ENCODE results near the gene KCNK3. TPM values are rescaled to one million over a fixed set of nuclear protein-coding genes. Genes with fewer than 3 reads are reported as not detected.

Gene KCNK3
- total RNA-seq, 2 experiments from 2014 or later: not detected

DNA sequence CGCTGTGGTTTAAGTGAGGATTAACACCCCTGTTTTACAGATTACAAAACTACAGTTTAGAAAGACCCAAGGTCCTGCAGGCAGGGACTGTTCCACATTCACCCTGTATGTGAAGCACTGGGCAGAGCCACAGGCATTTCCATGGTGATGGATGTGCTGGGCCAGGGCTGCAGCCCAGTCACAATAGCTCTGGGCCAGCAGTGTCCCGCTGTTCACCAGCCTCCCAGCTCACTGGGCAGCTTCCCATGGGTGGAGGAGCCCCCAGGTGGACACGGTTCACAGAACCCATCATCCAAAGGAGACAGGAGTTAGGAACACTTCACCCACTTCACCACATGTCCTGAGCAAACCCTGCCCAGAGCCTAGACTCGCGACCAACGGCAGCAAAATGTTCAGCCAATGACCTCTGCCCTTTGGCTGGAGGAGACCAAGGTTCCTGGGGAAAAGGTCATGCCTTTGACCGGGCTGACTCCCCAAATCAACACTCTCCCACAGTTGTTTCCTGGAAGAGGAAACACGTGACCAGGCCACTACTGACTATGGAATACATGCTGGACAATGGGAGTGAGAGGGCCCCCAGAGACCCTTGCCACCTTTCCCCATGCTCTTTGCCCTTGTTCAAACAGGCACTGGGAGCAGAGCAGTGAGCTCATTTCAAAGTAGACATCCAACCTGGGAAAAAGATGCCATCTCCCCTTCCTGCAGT is 43.5 kb downstream of the KCNK3 start:
- CTCF ChIA-PET (ENCODE audit: unreplicated experiment): no interaction called here
- Histone ChIP-seq H3K9me2 (ENCODE audit: insufficient read depth, low read length) (no peaks in the 10 kb centered on the region), H4K20me1 (ENCODE audit: insufficient read depth, low read length) (no peaks in the 10 kb centered on the region), H3K9me3 (ENCODE audit: low read length) (no peaks in the 10 kb centered on the region), H3K27ac (ENCODE audit: low read depth, low read length, poor library complexity, severe bottlenecking) (no peak overlapping the region), H3K4me1 (ENCODE audit: insufficient read depth, low read length, poor library complexity, severe bottlenecking) (no peaks in the 10 kb centered on the region), H2AFZ (ENCODE audit: low read length) (no peak overlapping the region), H3K4me2 (ENCODE audit: low read length) (no peak overlapping the region), H3K36me3 (ENCODE audit: insufficient read depth, low read length) (no peaks in the 10 kb centered on the region), H3K4me3 (ENCODE audit: low read depth, low read length, poor library complexity, severe bottlenecking) (no peak overlapping the region), H3K79me2 (ENCODE audit: insufficient read depth, low read depth, low read length) (no peaks in the 10 kb centered on the region)
- BruUV-seq (replicated peaks): no TSS peak
- no peak for TF ChIP-seq EZH2phosphoT487 (IDR thresholded peaks at IDR 0.05; ENCODE audit: borderline replicate concordance, low read depth, low read length)
- intact Hi-C loops (cut with micrococcal nuclease; ENCODE audit: unreplicated experiment): no loop called here
- POLR2A ChIA-PET: interaction anchor here (0.7 kb wide), 1 partner anchor 278 kb away, joined by 4 read pairs; no protein-coding TSS in a partner anchor
- DNase-seq (ENCODE audit: low spot score): no peak

DNA sequence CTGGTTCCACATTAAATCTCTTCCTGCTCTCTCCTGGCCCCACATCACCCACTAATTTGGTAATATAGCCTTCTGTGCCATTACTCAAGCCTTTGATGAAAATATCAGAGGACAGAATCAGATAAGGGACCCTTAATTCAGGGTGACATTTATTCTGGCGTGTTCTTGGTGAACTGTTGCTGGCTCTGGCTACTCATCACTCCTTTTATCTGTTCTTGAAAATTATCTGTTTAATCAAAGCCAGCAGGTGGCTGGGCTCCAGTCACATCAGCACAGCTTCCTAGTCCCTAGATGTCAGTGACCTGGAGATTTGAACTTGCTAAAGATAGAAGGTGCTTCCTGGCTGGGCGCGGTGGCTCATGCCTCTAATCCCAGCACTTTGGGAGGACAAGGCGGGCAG is 44.7 kb downstream of the KCNK3 start:
- TF ChIP-seq EZH2phosphoT487 (IDR thresholded peaks at IDR 0.05; ENCODE audit: borderline replicate concordance, low read depth, low read length): no peak
- TF ChIP-seq, protein P1, sequence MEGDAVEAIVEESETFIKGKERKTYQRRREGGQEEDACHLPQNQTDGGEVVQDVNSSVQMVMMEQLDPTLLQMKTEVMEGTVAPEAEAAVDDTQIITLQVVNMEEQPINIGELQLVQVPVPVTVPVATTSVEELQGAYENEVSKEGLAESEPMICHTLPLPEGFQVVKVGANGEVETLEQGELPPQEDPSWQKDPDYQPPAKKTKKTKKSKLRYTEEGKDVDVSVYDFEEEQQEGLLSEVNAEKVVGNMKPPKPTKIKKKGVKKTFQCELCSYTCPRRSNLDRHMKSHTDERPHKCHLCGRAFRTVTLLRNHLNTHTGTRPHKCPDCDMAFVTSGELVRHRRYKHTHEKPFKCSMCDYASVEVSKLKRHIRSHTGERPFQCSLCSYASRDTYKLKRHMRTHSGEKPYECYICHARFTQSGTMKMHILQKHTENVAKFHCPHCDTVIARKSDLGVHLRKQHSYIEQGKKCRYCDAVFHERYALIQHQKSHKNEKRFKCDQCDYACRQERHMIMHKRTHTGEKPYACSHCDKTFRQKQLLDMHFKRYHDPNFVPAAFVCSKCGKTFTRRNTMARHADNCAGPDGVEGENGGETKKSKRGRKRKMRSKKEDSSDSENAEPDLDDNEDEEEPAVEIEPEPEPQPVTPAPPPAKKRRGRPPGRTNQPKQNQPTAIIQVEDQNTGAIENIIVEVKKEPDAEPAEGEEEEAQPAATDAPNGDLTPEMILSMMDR (conservative IDR thresholded peaks at IDR 0.05; ENCODE audit: low read length): no peak
- CTCF ChIA-PET (ENCODE audit: unreplicated experiment): no interaction called here
- no peaks in the 10 kb centered on the region for H3K36me3 ChIP-seq (ENCODE audit: insufficient read depth, low read length)
- no peaks in the 10 kb centered on the region for H3K9me3 ChIP-seq (ENCODE audit: low read length)
- H3K79me2 ChIP-seq (ENCODE audit: insufficient read depth, low read depth, low read length): no peaks in the 10 kb centered on the region
- intact Hi-C loops (cut with micrococcal nuclease; ENCODE audit: unreplicated experiment): no loop called here
- DNase-seq (ENCODE audit: low spot score): no peak
- H3K4me3 ChIP-seq (ENCODE audit: low read depth, low read length, poor library complexity, severe bottlenecking): no peak overlapping the region
- no peaks in the 10 kb centered on the region for H3K9me2 ChIP-seq (ENCODE audit: insufficient read depth, low read length)
- H3K4me2 ChIP-seq (ENCODE audit: low read length): no peak overlapping the region
- no peaks in the 10 kb centered on the region for H4K20me1 ChIP-seq (ENCODE audit: insufficient read depth, low read length)
- H2AFZ ChIP-seq (ENCODE audit: low read length): no peak overlapping the region
- no peak overlapping the region for H3K27ac ChIP-seq (ENCODE audit: low read depth, low read length, poor library complexity, severe bottlenecking)
- POLR2A ChIA-PET: interaction anchor here (0.7 kb wide), 1 partner anchor 14 kb away, joined by 4 read pairs; no protein-coding TSS in a partner anchor
- no TSS peak for BruUV-seq (replicated peaks)
- no peaks in the 10 kb centered on the region for H3K4me1 ChIP-seq (ENCODE audit: insufficient read depth, low read length, poor library complexity, severe bottlenecking)

DNA sequence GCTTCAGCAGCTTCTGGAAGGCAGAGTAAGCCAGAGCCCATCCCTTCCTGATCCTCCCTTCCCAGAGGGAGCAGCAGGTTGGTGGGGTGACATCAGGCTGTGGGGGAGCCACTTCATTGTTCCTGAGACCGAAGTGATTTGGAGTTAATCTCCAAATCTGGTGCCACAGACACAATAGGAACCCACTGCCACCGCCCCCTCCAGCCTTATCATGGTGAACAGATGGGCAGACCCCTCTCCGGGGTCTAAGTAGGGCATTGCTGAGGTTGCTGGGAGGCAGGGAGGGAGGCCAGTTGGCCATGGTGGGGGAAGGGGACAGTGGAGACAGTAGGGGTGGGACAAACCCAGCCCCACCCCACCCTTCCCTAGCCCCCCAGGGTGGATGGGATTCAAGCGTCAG is 46.0 kb downstream of the KCNK3 start:
- no peak for TF ChIP-seq EZH2phosphoT487 (IDR thresholded peaks at IDR 0.05; ENCODE audit: borderline replicate concordance, low read depth, low read length)
- TF ChIP-seq, protein P1 (conservative IDR thresholded peaks at IDR 0.05; ENCODE audit: low read length): no peak
- no peak overlapping the region for H3K4me2 ChIP-seq (ENCODE audit: low read length)
- H3K36me3 ChIP-seq (ENCODE audit: insufficient read depth, low read length): no peaks in the 10 kb centered on the region
- intact Hi-C loops (cut with micrococcal nuclease; ENCODE audit: unreplicated experiment): no loop called here
- H2AFZ ChIP-seq (ENCODE audit: low read length): no peak overlapping the region
- no peak overlapping the region for H3K27ac ChIP-seq (ENCODE audit: low read depth, low read length, poor library complexity, severe bottlenecking)
- H3K4me1 ChIP-seq (ENCODE audit: insufficient read depth, low read length, poor library complexity, severe bottlenecking): no peaks in the 10 kb centered on the region
- H3K4me3 ChIP-seq (ENCODE audit: low read depth, low read length, poor library complexity, severe bottlenecking): no peak overlapping the region
- no TSS peak for BruUV-seq (replicated peaks)
- no peaks in the 10 kb centered on the region for H4K20me1 ChIP-seq (ENCODE audit: insufficient read depth, low read length)
- ChIA-PET POLR2A (no interaction called here), CTCF (ENCODE audit: unreplicated experiment) (no interaction called here)
- no peak for DNase-seq (ENCODE audit: low spot score)
- no peaks in the 10 kb centered on the region for H3K9me3 ChIP-seq (ENCODE audit: low read length)
- H3K9me2 ChIP-seq (ENCODE audit: insufficient read depth, low read length): no peaks in the 10 kb centered on the region
- no peaks in the 10 kb centered on the region for H3K79me2 ChIP-seq (ENCODE audit: insufficient read depth, low read depth, low read length)
